GM18519 (cell line): Measurements from ENCODE around the gene SRGAP2C.
"Not testable (repeated sequence)": the region's sequence is repeated elsewhere in the genome, so short reads cannot be mapped to it uniquely, and the experiment has no call there.

Experiments used
- ATAC-seq: cut with Tn5 transposase; IDR thresholded peaks from one replicate; pipeline ENCODE4 v1.9.1; 2021; ENCODE audit warnings: mild to moderate bottlenecking, moderate library complexity; ENCODE audit not compliant: unreplicated experiment, low FRiP score

SRGAP2C gene

DNA sequence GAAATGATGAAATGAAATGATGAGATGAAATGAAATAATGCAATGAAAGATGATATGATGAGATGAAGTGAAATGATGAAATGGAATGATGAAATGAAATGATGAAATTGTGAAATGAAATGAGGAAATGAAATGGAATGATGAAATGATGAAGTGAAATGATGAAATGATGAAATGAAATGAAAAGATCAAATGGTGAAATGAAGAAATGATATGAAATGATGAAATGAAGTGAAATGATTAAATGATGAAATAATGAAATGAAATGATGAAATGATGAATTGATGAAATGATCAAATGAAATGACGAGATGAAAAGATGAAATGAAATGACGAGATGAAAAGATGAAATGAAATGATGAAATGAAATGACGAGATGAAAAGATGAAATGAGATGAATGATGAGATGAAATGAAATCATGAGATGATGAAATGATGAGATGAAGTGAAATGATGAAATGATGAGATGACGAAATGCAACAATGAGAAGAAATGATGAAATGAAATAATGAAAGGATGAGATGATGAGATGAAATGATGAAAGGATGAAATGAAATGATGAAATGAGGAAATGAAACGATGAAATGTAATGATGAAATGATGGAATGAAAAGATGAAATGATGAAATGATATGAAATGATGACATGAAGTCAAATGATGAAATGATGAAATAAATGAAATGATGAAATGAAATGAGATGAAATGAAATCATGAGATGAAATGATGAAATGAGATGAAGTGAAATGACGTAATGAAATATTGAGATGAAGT, 216.0 kb downstream of the SRGAP2C start:
- not testable (repeated sequence) for ATAC-seq

DNA sequence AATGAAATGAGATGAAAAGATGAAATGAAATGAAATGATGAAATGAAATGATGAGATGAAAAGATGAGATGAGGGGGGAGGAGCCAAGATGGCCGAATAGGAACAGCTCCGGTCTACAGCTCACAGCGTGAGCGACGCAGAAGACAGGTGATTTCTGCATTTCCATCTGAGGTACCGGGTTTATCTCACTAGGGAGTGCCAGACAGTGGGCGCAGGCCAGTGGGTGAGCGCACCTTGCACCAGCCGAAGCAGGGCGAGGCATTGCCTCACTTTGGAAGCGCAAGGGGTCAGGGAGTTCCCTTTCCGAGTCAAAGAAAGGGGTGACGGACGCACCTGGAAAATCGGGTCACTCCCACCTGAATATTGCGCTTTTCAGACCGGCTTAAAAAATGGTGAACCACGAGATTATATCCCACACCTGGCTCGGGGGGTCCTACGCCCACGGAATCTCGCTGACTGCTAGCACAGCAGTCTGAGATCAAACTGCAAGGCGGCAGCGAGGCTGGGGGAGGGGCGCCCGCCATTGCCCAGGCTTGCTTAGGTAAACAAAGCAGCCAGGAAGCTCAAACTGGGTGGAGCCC, 216.7 kb downstream of the SRGAP2C start:
- ATAC-seq = not testable (repeated sequence)

DNA sequence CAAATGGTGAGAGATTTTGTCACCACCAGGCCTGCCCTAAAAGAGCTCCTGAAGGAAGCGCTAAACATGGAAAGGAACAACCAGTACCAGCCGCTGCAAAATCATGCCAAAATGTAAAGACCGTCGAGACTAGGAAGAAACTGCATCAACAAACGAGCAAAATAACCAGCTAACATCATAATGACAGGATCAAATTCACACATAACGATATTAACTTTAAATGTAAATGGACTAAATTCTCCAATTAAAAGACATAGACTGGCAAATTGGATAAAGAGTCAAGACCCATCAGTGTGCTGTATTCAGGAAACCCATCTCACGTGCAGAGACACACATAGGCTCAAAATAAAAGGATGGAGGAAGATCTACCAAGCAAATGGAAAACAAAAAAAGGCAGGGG, 218.5 kb downstream of the SRGAP2C start:
- not testable (repeated sequence) for ATAC-seq

DNA sequence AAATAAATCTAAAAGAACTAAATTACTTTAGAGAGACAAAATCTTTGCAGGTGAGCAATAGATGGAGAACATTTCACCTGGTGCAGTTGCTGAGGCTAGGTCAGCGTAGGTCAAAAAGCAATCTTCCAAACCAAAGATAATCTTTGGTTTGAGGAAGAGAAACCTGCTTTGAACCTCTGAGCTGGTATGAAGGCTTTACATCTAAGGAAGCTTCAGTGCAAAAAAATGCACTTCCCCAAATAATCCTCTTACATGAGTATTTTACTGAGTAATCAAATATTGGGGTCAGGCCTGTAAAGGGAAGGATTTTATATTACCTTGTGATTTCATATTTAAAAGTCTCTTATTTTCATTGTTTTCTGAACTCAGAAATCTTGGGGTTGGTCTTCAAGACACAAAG, 223.6 kb downstream of the SRGAP2C start:
- ATAC-seq = no peak

DNA sequence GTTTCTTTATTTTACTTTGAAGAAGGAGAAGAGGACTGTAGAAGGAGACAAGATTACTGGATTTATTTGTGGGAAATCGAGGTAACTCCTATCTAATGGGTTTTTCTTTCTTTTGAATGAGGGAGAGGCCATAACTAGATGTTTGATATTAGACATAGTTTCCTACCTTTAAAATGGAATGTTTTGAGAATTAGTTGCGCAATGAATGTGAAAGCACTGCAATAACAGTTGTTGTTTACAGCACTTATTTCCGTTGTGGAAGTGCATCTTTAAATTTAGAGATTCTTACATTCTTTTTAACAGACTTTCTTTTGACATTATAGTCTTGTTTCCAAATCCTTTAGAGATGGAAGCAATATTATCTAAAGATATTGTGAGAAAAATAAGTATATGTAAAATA, 229.0 kb downstream of the SRGAP2C start:
- ATAC-seq = no peak

DNA sequence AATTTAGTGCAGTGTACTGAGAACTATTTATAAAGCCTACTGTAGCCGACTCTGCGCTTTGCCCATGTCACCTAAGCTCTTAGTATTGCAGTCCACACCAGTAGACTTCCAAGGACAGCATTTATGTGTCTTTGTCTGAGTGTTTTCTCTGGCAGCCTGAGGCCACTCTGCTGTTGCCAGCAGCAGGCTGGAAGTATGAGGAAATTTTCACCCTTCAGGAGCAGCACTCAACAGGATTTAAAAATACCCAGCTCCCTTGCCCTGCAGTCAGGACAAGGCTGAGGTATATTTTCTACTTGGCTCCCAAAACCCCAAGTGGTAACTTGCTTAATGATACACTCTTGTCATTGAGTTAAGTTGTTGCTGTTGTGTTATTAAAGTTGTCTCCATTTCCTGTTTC, 230.1 kb downstream of the SRGAP2C start:
- no peak for ATAC-seq

DNA sequence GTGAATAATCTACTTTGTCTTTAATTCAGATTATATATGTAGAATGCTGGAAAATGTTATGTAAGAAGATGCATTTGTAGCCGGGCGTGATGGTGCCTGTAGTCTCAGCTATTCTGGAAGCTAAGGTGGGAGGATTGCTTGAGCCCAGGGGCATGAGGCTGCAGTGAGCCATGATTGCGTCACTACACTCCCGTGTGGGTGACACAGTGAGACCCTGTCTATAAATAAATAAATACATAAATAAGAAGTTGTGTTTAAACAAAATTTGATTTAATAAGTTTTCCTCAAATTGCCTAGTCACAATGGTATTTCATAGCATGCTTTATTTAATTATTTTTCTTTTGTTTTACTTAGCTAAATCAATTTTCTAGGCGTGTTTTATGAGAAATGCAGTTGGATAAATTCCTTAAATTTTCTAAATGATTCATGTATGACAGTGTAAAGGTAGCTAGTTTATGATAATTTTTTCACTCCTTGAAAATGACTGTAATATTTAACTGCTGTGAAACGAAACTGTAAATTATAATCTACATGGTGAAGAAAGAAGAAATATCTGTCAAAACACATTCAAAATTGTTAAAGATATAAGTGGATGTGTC, 232.6 kb downstream of the SRGAP2C start:
- no peak for ATAC-seq

DNA sequence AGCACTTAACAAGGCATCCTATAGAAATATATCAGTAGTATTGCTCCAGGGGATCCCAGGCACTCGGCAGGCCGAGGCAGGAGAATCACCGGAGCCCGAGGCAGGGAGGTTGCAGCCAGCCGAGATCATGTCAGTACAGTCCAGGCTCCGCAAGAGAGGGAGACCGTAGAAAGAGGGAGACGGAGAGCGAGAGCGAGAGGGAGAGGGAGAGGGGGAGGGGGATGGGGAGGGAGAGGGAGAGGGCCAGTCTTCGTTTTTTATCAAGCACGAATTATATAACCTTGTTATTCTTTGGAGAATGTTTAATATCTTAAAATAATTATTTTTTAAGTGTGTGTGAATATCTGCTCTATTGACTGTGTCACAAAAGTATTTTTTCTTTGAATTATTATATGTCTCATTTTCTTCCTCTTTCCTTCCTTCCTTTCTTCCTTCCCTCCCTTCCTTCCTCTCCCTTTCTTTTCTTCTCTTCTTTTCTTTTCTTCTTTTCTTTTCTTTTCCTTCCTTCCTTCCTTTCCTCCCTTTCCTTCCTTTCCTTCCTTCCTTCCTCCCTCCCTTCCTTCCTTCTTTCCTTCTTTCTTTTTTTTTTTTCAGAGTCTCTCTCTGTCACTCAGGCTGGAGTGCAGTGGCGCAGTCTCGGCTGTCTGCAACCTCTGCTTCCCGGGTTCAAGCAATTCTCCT, 233.7 kb downstream of the SRGAP2C start:
- ATAC-seq = no peak

DNA sequence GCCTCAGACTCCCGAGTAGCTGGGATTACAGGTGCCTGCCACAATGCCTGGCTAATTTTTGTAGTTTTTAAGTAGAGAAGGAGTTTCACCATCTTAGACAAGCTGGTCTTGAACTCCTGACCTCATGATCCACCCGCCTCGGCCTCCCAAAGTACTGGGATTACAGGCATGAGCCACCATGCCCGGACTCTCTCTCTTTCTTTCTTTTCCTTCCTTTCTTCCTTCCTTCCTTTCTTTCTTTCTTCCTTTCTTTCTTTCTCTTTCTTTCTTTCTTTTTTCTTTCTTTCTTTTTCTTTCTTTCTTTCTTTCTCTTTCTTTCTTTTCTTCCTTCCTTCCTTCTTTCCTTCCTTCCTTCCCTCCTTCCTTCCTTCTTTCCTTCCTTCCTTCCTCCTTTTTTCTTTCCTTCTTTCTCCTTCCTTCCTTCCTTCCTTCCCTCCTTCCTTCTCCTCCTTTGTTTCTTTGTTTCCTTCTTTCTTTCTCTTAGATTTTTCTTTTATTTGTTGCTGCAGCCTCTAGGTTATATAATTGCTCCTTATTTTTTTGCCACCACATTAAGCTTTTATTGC, 234.4 kb downstream of the SRGAP2C start:
- not testable (repeated sequence) for ATAC-seq

DNA sequence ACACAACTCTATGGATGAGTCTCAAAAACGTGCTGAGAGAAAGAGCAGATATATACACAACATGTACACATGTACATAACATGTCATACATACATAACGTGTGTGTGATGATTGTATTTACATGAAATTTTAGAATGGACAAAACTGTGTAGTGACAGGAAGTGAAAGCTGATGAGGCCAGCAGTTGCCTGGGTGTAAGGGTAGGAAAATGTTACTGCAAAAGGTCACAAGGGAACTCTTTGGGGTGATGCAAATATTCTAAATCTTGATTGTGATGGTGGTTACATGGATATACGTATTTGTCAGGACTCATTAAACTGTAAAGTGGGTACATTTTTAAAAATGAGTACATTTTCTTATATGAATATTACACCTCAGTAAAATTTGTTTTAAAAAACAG, 236.7 kb downstream of the SRGAP2C start:
- peak; percentile 51 for ATAC-seq

DNA sequence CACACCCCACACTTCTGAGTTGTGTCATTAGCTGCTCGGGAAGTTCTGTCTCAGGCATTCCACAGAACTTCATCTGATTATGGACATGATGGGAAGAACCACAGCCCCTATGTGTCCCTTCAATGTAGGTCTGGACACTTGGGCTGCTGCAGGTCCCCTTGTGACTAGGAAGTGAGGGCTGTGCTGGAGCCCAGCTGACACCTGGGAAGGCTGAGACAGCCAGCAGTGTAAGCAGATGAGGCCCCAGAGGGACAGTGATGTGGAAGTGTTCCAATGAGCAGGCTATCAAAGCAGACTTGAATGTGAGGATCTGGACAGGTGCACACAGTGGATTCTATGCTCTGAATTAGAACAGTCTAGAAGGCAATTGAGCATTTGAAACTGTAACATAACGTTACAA, 239.2 kb downstream of the SRGAP2C start:
- ATAC-seq = not testable (repeated sequence)

DNA sequence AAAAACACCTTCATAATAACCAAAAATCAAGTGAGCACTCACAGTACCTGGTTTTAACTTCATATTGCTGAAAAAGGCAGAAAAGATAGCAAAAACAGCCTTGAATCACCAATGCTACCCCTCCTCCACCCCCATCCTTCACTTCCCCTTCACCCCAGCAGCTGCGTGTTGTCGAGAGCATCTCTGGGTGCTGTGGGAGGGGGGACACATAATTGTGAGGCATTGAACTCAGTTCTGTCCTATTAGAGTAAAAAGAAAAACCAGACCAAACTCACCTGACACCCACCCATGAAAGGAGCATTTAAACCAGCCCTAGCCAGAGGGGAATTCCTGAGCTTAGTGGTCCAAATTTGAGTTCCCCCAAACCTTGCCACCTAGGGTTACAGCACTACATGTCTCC, 248.7 kb downstream of the SRGAP2C start:
- ATAC-seq = not testable (repeated sequence)

DNA sequence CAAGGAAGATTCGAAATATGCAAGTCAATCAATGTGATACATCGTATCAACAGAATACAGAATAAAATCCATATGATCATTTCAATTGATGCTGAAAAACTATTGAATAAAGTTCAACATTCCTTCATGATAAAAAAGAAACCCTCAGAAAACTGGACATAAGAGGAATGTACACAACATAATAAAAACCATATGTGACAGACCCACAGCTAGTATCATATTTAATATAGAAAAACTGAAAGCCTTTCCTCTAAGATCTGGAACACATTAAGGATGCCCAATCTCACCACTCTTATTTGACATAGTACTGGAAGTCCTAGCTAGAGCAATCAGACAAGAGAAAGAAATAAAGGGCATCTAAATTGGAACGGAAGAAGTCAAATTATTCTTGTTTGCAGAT, 254.1 kb downstream of the SRGAP2C start:
- ATAC-seq = not testable (repeated sequence)

DNA sequence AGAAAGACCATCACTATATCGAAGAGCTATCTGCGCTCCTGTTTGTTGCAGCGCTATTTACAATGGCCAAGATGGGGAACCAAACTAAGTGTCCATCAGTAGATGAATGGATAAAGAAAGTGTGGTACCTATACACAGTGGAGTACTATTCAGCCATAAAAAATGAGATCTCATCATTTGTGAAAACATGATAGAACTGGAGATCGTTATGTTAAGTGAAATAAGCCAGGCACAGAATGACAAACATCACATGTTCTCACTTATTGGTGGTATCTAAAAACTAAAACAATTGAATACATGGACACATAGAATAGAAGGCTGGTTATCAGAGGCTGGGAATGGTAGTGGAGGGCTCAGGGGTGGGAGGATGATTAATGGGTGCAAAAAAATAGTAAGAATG, 256.2 kb downstream of the SRGAP2C start:
- no peak for ATAC-seq
